Neural cell (in vitro differentiated cells): ENCODE results near the gene PHACTR1. TPM values are rescaled to one million over a fixed set of nuclear protein-coding genes. Genes with fewer than 3 reads are reported as not detected.

Experiments
- H2AFZ ChIP-seq: fragments of 200-600, 300-800 bp; sonication (generic), shearing (Covaris generic); 2 replicates; pipeline ENCODE4 v1.6.0; 2014; ENCODE audit warnings: low read depth, mild to moderate bottlenecking, antibody characterized with exemption, low read length, moderate library complexity
- H3F3A ChIP-seq: fragments of 200-600 bp; shearing (Covaris generic); 2 replicates; pipeline ENCODE4 v1.6.1; 2016; ENCODE audit warnings: mild to moderate bottlenecking, moderate library complexity, mixed read lengths, antibody characterized with exemption, low read length; ENCODE audit not compliant: insufficient read depth, poor library complexity, severe bottlenecking
- H3K27ac ChIP-seq: fragments of 200-600, 300-800 bp; sonication (generic), shearing (Covaris generic); 2 replicates; pipeline ENCODE4 v1.5.1; 2014; ENCODE audit warnings: mild to moderate bottlenecking, low read length, moderate library complexity
- H3K27me3 ChIP-seq: fragments of 300-800, 200-600 bp; sonication (generic), shearing (Covaris generic); 2 replicates; pipeline ENCODE4 v1.6.0; 2014; ENCODE audit warnings: mild to moderate bottlenecking, low read depth, low read length, moderate library complexity; ENCODE audit not compliant: insufficient read depth
- H3K36me3 ChIP-seq: fragments of 300-800, 200-600 bp; sonication (generic), shearing (Covaris generic); 2 replicates; pipeline ENCODE4 v1.5.1; 2014; ENCODE audit warnings: mild to moderate bottlenecking, antibody characterized with exemption, low read length, moderate library complexity; ENCODE audit not compliant: insufficient read depth
- H3K4me2 ChIP-seq: fragments of 300-800, 200-600 bp; sonication (generic), shearing (Covaris generic); 2 replicates; pipeline ENCODE4 v1.6.0; 2014; ENCODE audit warnings: mild to moderate bottlenecking, low read length
- H3K4me3 ChIP-seq: fragments of 300-800, 200-600 bp; sonication (generic), shearing (Covaris generic); 2 replicates; pipeline ENCODE4 v1.5.1; 2014; ENCODE audit warnings: mild to moderate bottlenecking, low read length, moderate library complexity
- H3K79me2 ChIP-seq: fragments of 200-600 bp; shearing (Covaris generic); replicated peaks from 2 replicates; pipeline ENCODE4 v1.6.0; 2014; ENCODE audit warnings: mild to moderate bottlenecking, low read length, moderate library complexity; ENCODE audit not compliant: insufficient read depth
- H3K9ac ChIP-seq: fragments of 300-800, 200-600 bp; sonication (generic), shearing (Covaris generic); 2 replicates; pipeline ENCODE4 v1.6.1; 2016; ENCODE audit warnings: mild to moderate bottlenecking, low read length, mixed read lengths
- H3K9me2 ChIP-seq: fragments of 200-600 bp; shearing (Covaris generic); 2 replicates; pipeline ENCODE4 v1.6.1; 2016; ENCODE audit warnings: mild to moderate bottlenecking, low read length, mixed read lengths; ENCODE audit not compliant: insufficient read depth
- H3K9me3 ChIP-seq: fragments of 200-600, 300-800 bp; sonication (generic), shearing (Covaris generic); 2 replicates; pipeline ENCODE4 v1.6.1; 2016; ENCODE audit warnings: mild to moderate bottlenecking, mixed run types, low read length, moderate library complexity, mixed read lengths
- H4K20me1 ChIP-seq: fragments of 200-600 bp; shearing (Covaris generic); 2 replicates; pipeline ENCODE4 v1.6.1; 2016; ENCODE audit warnings: mild to moderate bottlenecking, mixed run types; ENCODE audit not compliant: insufficient read depth
- EP300 ChIP-seq: fragments of 450-650 bp; conservative IDR thresholded peaks from 2 replicates; pipeline ENCODE4 v1.6.1; 2014; ENCODE audit warnings: antibody characterized with exemption, mild to moderate bottlenecking, moderate library complexity; ENCODE audit not compliant: poor library complexity, severe bottlenecking
- EZH2 ChIP-seq: fragments of 200-600, 300-800 bp; shearing (Covaris generic), sonication (generic); IDR thresholded peaks from 2 replicates; pipeline ENCODE4 v1.6.1; 2014; ENCODE audit warnings: antibody characterized with exemption, low read length, borderline replicate concordance, mild to moderate bottlenecking; ENCODE audit not compliant: insufficient read depth, poor library complexity, severe bottlenecking
- MXI1 ChIP-seq: fragments of 450-650 bp; conservative IDR thresholded peaks from 2 replicates; pipeline ENCODE4 v1.6.1; 2014; ENCODE audit warnings: antibody characterized with exemption, mild to moderate bottlenecking; ENCODE audit not compliant: poor library complexity, severe bottlenecking
- POLR2AphosphoS5 ChIP-seq: IDR thresholded peaks from 2 replicates; pipeline ENCODE4 v1.6.1; 2012
- RAD21 ChIP-seq: fragments of 450-650 bp; conservative IDR thresholded peaks from 2 replicates; pipeline ENCODE4 v1.6.1; 2014; ENCODE audit warnings: antibody characterized with exemption, mild to moderate bottlenecking, moderate library complexity
- SMC3 ChIP-seq: fragments of 450-650 bp; conservative IDR thresholded peaks from 2 replicates; pipeline ENCODE4 v1.6.1; 2014; ENCODE audit warnings: antibody characterized with exemption, mild to moderate bottlenecking, moderate library complexity; ENCODE audit not compliant: poor library complexity
- TAF1 ChIP-seq: IDR thresholded peaks from 2 replicates; pipeline ENCODE4 v1.6.1; 2012; ENCODE audit warnings: low read depth
- polyA plus RNA-seq: library from polyadenylated mRNA; depleted of rRNA; stranded (reverse); fragments of >200 nt; gene quantifications from 2 replicates; pipeline ENCODE4 v1.2.3, GENCODE V29; 2014
- TF ChIP-seq, protein P1 (sequence below): fragments of 450-650 bp; IDR thresholded peaks from 2 replicates; pipeline ENCODE4 v1.5.1; 2014; ENCODE audit warnings: antibody characterized with exemption, mild to moderate bottlenecking, moderate library complexity; ENCODE audit not compliant: poor library complexity, severe bottlenecking
- TF ChIP-seq, protein P2 (sequence below): IDR thresholded peaks from 2 replicates; pipeline ENCODE4 v1.6.1; 2012; ENCODE audit warnings: borderline replicate concordance

The PHACTR1 gene
- polyA plus RNA-seq, 1 donor from 2014 or later, result 7.8 TPM

DNA sequence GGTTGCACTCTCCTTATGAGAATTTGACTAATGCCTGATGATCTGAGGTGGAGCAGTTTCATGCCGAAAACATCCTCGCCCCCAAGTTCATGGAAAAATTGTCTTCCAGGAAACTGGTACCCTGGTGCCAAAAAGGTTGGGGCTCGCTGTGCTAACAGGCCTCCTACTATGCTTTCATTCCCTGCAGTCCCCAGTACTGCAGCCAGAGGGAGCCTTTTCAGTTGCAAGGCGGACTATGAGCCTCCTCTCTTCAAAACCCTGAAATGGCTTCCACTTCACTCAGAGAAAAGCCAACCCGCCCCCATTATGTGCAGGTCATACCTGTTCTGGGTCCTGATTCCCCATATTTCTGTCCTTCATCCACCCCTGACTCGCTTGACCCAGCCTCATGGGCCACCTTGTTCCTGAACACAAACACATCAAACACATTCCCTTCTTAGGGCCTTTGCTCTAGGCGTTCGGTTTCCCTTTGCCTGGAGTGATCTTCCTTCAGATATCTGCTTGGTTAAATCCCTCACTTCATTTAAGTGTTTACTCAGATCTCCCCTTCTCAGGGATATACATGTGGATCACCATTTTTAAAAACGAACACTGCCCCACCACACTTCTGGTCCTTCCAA is 173.7 kb downstream of the PHACTR1 start:
- no peaks in the 10 kb centered on the region for H4K20me1 ChIP-seq
- H2AFZ ChIP-seq, result no peak overlapping the region
- H3K9me2 ChIP-seq, result no peaks in the 10 kb centered on the region
- no peak overlapping the region for H3K4me3 ChIP-seq
- TF ChIP-seq EP300, result no peak
- no peak for TF ChIP-seq EZH2
- TF ChIP-seq, protein P1, sequence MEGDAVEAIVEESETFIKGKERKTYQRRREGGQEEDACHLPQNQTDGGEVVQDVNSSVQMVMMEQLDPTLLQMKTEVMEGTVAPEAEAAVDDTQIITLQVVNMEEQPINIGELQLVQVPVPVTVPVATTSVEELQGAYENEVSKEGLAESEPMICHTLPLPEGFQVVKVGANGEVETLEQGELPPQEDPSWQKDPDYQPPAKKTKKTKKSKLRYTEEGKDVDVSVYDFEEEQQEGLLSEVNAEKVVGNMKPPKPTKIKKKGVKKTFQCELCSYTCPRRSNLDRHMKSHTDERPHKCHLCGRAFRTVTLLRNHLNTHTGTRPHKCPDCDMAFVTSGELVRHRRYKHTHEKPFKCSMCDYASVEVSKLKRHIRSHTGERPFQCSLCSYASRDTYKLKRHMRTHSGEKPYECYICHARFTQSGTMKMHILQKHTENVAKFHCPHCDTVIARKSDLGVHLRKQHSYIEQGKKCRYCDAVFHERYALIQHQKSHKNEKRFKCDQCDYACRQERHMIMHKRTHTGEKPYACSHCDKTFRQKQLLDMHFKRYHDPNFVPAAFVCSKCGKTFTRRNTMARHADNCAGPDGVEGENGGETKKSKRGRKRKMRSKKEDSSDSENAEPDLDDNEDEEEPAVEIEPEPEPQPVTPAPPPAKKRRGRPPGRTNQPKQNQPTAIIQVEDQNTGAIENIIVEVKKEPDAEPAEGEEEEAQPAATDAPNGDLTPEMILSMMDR, result no peak
- TF ChIP-seq SMC3, result no peak
- no peak for TF ChIP-seq RAD21
- TF ChIP-seq POLR2AphosphoS5, result no peak
- TF ChIP-seq MXI1, result no peak
- TF ChIP-seq TAF1, result no peak
- TF ChIP-seq, protein P2, sequence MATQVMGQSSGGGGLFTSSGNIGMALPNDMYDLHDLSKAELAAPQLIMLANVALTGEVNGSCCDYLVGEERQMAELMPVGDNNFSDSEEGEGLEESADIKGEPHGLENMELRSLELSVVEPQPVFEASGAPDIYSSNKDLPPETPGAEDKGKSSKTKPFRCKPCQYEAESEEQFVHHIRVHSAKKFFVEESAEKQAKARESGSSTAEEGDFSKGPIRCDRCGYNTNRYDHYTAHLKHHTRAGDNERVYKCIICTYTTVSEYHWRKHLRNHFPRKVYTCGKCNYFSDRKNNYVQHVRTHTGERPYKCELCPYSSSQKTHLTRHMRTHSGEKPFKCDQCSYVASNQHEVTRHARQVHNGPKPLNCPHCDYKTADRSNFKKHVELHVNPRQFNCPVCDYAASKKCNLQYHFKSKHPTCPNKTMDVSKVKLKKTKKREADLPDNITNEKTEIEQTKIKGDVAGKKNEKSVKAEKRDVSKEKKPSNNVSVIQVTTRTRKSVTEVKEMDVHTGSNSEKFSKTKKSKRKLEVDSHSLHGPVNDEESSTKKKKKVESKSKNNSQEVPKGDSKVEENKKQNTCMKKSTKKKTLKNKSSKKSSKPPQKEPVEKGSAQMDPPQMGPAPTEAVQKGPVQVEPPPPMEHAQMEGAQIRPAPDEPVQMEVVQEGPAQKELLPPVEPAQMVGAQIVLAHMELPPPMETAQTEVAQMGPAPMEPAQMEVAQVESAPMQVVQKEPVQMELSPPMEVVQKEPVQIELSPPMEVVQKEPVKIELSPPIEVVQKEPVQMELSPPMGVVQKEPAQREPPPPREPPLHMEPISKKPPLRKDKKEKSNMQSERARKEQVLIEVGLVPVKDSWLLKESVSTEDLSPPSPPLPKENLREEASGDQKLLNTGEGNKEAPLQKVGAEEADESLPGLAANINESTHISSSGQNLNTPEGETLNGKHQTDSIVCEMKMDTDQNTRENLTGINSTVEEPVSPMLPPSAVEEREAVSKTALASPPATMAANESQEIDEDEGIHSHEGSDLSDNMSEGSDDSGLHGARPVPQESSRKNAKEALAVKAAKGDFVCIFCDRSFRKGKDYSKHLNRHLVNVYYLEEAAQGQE, result no peak
- no peaks in the 10 kb centered on the region for H3K36me3 ChIP-seq
- no peaks in the 10 kb centered on the region for H3K27me3 ChIP-seq
- H3F3A ChIP-seq, result no peaks in the 10 kb centered on the region
- H3K9me3 ChIP-seq, result no peaks in the 10 kb centered on the region
- H3K4me2 ChIP-seq, result no peak overlapping the region
- no peak overlapping the region for H3K9ac ChIP-seq
- H3K79me2 ChIP-seq, result no peaks in the 10 kb centered on the region
- H3K27ac ChIP-seq, result no peak overlapping the region

DNA sequence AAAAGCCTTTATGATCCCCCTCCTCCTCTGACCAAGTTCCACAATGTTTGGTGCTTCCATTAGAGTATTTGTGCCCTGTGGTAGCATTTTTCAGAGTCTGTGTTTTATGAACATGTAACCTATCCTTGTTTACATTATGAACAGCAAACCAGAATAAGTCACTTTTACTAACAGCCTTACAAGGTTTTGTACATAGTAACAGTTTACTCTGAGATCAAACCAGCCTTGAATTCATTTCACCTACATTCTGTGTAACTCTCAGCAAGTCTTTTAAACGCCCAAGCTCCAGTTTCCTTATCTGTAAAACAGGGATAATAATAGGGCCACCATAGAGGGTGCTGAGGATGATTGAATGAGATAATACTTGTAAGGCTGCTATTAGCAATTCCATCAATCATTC is 175.0 kb downstream of the PHACTR1 start:
- H4K20me1 ChIP-seq, result no peaks in the 10 kb centered on the region
- no peaks in the 10 kb centered on the region for H3K36me3 ChIP-seq
- no peaks in the 10 kb centered on the region for H3F3A ChIP-seq
- no peak overlapping the region for H3K27ac ChIP-seq
- H3K27me3 ChIP-seq, result no peaks in the 10 kb centered on the region
- H3K9me3 ChIP-seq, result no peaks in the 10 kb centered on the region
- no peaks in the 10 kb centered on the region for H3K79me2 ChIP-seq
- H3K4me2 ChIP-seq, result no peak overlapping the region
- H2AFZ ChIP-seq, result no peak overlapping the region
- no peak overlapping the region for H3K9ac ChIP-seq
- no peak overlapping the region for H3K4me3 ChIP-seq
- H3K9me2 ChIP-seq, result no peaks in the 10 kb centered on the region
- TF ChIP-seq RAD21, result no peak
- TF ChIP-seq SMC3, result no peak
- TF ChIP-seq EP300, result no peak
- no peak for TF ChIP-seq EZH2
- TF ChIP-seq, protein P1, result no peak
- TF ChIP-seq, protein P2, result no peak
- TF ChIP-seq MXI1, result no peak
- TF ChIP-seq POLR2AphosphoS5, result no peak
- no peak for TF ChIP-seq TAF1
